NCI-H510A treated with DMSO at 0.1 percent for 48 hours (cell line): Measurements from ENCODE around the gene OGFR.

Source experiments
- DNase-seq: peaks from one replicate; lab custom pipeline; 2025; lab: John Stamatoyannopoulos, UW

Gene OGFR

GRCh38 chr20:62804627-62805154 lies at the start of gene OGFR:
Gene OGFR (plus strand): TSS chr20:62804835. CDS start chr20:62804860, 25 bp downstream.
- DNase-seq = no peak

- no peak for DNase-seq
These were observed 49.7 kb upstream of the OGFR start for GRCh38 chr20:62754991-62755356.

GRCh38 chr20:62755817-62756724 lies 48.6 kb upstream of the OGFR start:
- DNase-seq = no peak

- DNase-seq = no peak
These were observed 46.3 kb upstream of the OGFR start for GRCh38 chr20:62758226-62758912.

- no peak for DNase-seq
These were observed 44.6 kb upstream of the OGFR start for GRCh38 chr20:62759981-62760431.

- DNase-seq = no peak
These were observed 44.2 kb upstream of the OGFR start for GRCh38 chr20:62760471-62760855.

GRCh38 chr20:62760856-62761758 lies 43.5 kb upstream of the OGFR start:
- no peak for DNase-seq

- no peak for DNase-seq
These were observed 42.9 kb upstream of the OGFR start for GRCh38 chr20:62761759-62762131.

GRCh38 chr20:62762376-62762775 lies 42.3 kb upstream of the OGFR start:
- DNase-seq = no peak

GRCh38 chr20:62762801-62763368 lies 41.8 kb upstream of the OGFR start:
- no peak for DNase-seq

- DNase-seq = no peak
These were observed 41.2 kb upstream of the OGFR start for GRCh38 chr20:62763404-62763803.

GRCh38 chr20:62764156-62764935 lies 40.3 kb upstream of the OGFR start:
- DNase-seq = no peak

- no peak for DNase-seq
These were observed 39.6 kb upstream of the OGFR start for GRCh38 chr20:62765021-62765420.

- no peak for DNase-seq
These were observed 39.1 kb upstream of the OGFR start for GRCh38 chr20:62765432-62766070.

- no peak for DNase-seq
These were observed 38.6 kb upstream of the OGFR start for GRCh38 chr20:62766071-62766450.

GRCh38 chr20:62766716-62767115 lies 37.9 kb upstream of the OGFR start:
- no peak for DNase-seq

- DNase-seq = no peak
These were observed 36.4 kb upstream of the OGFR start for GRCh38 chr20:62768234-62768546.

GRCh38 chr20:62768551-62769287 lies 35.9 kb upstream of the OGFR start:
- DNase-seq = no peak

- no peak for DNase-seq
These were observed 35.1 kb upstream of the OGFR start for GRCh38 chr20:62769346-62770071.
